ENCODE data around the gene ASPDH. TPM values are rescaled to one million over a fixed set of nuclear protein-coding genes. Genes with fewer than 3 reads are reported as not detected.
A peak's percentile ranks its signal among the peaks of the same experiment; 100 is the strongest.

ASPDH gene
- total RNA-seq, 1 experiment from 2014 or later = not detected

DNA sequence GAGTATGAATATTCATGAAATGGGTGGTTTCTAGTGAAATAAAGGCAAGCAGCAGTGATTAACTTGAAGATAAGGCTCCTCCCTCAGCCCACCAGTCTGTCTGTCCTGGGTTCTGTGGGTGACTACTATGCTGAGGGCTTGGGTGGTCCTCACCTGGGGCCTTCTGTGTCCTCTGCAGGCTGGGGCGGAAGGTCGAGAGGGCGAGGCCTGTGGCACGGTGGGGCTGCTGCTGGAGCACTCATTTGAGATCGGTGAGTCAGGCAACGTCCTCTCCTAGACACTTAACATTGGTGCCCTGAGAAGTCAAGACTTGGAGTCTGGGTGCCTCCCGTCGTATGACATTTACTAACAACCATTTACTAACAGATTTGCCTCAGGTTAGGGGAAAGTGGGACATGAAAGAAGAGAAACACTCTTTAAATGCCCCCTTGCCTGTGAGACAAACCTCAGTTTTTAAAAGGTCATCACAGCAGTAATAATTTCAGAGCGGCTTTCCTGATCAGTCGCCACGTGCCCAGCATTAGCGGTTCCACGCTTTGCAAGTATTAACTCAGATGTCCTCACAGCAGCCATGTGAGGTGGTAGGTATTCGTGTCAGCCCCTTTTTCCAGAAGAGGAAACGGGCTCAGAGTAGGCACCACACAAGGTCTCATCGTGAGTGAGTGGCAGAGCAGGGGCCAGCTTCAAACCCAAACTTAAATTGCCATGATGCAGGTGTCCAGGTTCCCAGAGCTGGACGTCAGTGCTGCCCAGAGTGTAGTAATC is 35.8 kb downstream of the ASPDH start:
- Histone ChIP-seq H3K79me1 (ENCODE audit: insufficient read depth, low read depth, low read length, poor library complexity, severe bottlenecking) (peaks cover 9% of the 10 kb centered on the region), H4K20me1 (ENCODE audit: control insufficient read depth, insufficient read depth, insufficient read length) (no peaks in the 10 kb centered on the region), H3K4me2 (ENCODE audit: insufficient read depth, insufficient read length, low read length) (peak overlapping the region; percentile 42), H3K79me2 (ENCODE audit: insufficient read depth, low read length) (peaks cover 5% of the 10 kb centered on the region; the same call in 1 of the 2 replicates), H2AK5ac (ENCODE audit: insufficient read length, low read length) (no peak overlapping the region), H2BK12ac (ENCODE audit: insufficient read length, low read depth, low read length) (no peak overlapping the region), H3K27ac (ENCODE audit: insufficient read length, low read depth, low read length) (no peak overlapping the region), H3K56ac (ENCODE audit: insufficient read length, low read depth, low read length) (no peak overlapping the region), H3T11ph (ENCODE audit: low read length) (no peak overlapping the region), H3K4ac (ENCODE audit: low read depth, low read length) (no peak overlapping the region), H2AFZ (ENCODE audit: low read length) (no peak overlapping the region), H3K9me3 (ENCODE audit: control insufficient read depth, low read depth, low read length) (peaks cover 7% of the 10 kb centered on the region), H3K23ac (ENCODE audit: insufficient read length, low read depth, low read length) (no peak overlapping the region), H3K14ac (ENCODE audit: insufficient read depth, low read length) (no peak overlapping the region), H3K4me1 (ENCODE audit: insufficient read depth, low read length) (peaks cover 4% of the 10 kb centered on the region; the same call in 1 of the 2 replicates), H4K91ac (ENCODE audit: insufficient read length, low read depth, low read length) (no peak overlapping the region), H2BK5ac (ENCODE audit: insufficient read length, low read length) (no peak overlapping the region), H4K5ac (ENCODE audit: insufficient read length, low read depth, low read length) (no peak overlapping the region), H3K27me3 (ENCODE audit: insufficient read depth, low read length) (no peaks in the 10 kb centered on the region), H2BK120ac (ENCODE audit: low read depth, low read length, poor library complexity, severe bottlenecking) (no peak overlapping the region), H2BK15ac (ENCODE audit: low read depth, low read length) (no peak overlapping the region), H2BK20ac (ENCODE audit: low read depth, low read length, poor library complexity, severe bottlenecking) (no peak overlapping the region), H3K9ac (ENCODE audit: extremely low read depth, insufficient read length, low read length) (no peak overlapping the region), H3K18ac (ENCODE audit: insufficient read length, low read depth, low read length) (no peak overlapping the region), H4K8ac (replicated peaks; ENCODE audit: insufficient read length, low read depth, low read length) (no peak overlapping the region), H3K23me2 (ENCODE audit: insufficient read length, low read depth, low read length, poor library complexity, severe bottlenecking) (no peaks in the 10 kb centered on the region)
- no peak for DNase-seq
- Mint-ChIP-seq H3K9me3 (peaks cover 10 to 21% of the 10 kb centered on the region in 2 experiments), H3K36me3 (ENCODE audit: insufficient read depth in 1 of 3, low read depth in 3 of 3) (peaks cover 38 to 47% (median 43%) of the 10 kb centered on the region in 3 experiments), H3K27ac (peak overlapping the region in 1 of 3 experiments; percentile 86; a peak in 2 of 7 replicates), H3K4me1 (peaks cover 8 to 21% of the 10 kb centered on the region in 2 experiments), H3K4me3 (peak overlapping the region; percentile 96 to 99), H3K27me3 (ENCODE audit: low read depth) (peaks cover 2% of the 10 kb centered on the region; the same call in 1 of the 2 replicates)
- WGBS (ENCODE audit: extremely low coverage, insufficient read length, low lambda C conversion rate) = no CpG with 5 or more reads among the region's 17 CpGs
- TF ChIP-seq, protein P1, sequence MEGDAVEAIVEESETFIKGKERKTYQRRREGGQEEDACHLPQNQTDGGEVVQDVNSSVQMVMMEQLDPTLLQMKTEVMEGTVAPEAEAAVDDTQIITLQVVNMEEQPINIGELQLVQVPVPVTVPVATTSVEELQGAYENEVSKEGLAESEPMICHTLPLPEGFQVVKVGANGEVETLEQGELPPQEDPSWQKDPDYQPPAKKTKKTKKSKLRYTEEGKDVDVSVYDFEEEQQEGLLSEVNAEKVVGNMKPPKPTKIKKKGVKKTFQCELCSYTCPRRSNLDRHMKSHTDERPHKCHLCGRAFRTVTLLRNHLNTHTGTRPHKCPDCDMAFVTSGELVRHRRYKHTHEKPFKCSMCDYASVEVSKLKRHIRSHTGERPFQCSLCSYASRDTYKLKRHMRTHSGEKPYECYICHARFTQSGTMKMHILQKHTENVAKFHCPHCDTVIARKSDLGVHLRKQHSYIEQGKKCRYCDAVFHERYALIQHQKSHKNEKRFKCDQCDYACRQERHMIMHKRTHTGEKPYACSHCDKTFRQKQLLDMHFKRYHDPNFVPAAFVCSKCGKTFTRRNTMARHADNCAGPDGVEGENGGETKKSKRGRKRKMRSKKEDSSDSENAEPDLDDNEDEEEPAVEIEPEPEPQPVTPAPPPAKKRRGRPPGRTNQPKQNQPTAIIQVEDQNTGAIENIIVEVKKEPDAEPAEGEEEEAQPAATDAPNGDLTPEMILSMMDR (conservative IDR thresholded peaks at IDR 0.05) = no peak
